OCI-LY7 (cell line): ENCODE results near the gene SYNE3.

ENCODE experiments used
- CTCF ChIP-seq: fragments of 200-600 bp; sonication (generic); conservative IDR thresholded peaks from 2 replicates; pipeline ENCODE4 v1.5.1; 2014; ENCODE audit warnings: mild to moderate bottlenecking, antibody characterized with exemption, low read length, moderate library complexity, mixed read lengths
- EZH2phosphoT487 ChIP-seq: fragments of 200-600 bp; sonication (generic); IDR thresholded peaks from 2 replicates; pipeline ENCODE4 v1.6.1; 2018; ENCODE audit warnings: low read depth, borderline replicate concordance, mild to moderate bottlenecking, mixed run types, antibody characterized with exemption, low read length, moderate library complexity, mixed read lengths

GRCh38 chr14:95557291-95557690 is 40.8 kb upstream of the SYNE3 start:
- TF ChIP-seq CTCF (no peak), EZH2phosphoT487 (no peak)
